B cell (primary cell): ENCODE data around the gene RGS3. TPM values are rescaled to one million over a fixed set of nuclear protein-coding genes. Genes with fewer than 3 reads are reported as not detected.

ENCODE experiments used
- ATAC-seq: fragments of 200-7000 bp; cut with Tn5 transposase; one replicate; pipeline ENCODE4 v1.10.0; 2021; ENCODE audit warnings: low read depth, mild to moderate bottlenecking, moderate number of reproducible peaks, moderate library complexity
- CTCF ChIA-PET: fragments of 350-600 bp; sonication (Branson Sonifier 250); formaldehyde crosslinking; loops from one replicate; lab custom pipeline; 2021; ENCODE audit warnings: antibody characterized with exemption, inconsistent platforms; lab: Charles Lee
- POLR2A ChIA-PET: fragments of 350-600 bp; sonication (Branson Sonifier 250); formaldehyde crosslinking; loops from one replicate; lab custom pipeline; 2021; ENCODE audit warnings: antibody characterized with exemption; lab: Charles Lee
- DNase-seq: peaks from one replicate; pipeline ENCODE4 v3.0.0; 2013
- H2AFZ ChIP-seq: 2 replicates; pipeline ENCODE4 v1.6.1; 2012; ENCODE audit warnings: mild to moderate bottlenecking, low read depth, low read length; ENCODE audit not compliant: insufficient read depth, poor library complexity, severe bottlenecking
- H3K27ac ChIP-seq, 2 donors: 1 replicate in 1 of 2; 2 replicates in 1 of 2; pipeline ENCODE4 v1.5.1; 2012 to 2013; ENCODE audit warnings: low read length in 2 of 2, mild to moderate bottlenecking in 2 of 2, moderate library complexity in 1 of 2
- H3K27me3 ChIP-seq, 4 experiments: fragments of 200-600 bp in 1 of 4; sonication (generic) in 1 of 4; replicated peaks in 1 of 4; 1 replicate in 2 of 4; 2 replicates in 2 of 4; pipeline versions ENCODE4 v1.6.1 to v1.7.0; 2013 to 2016; ENCODE audit warnings: low read length in 3 of 4, mild to moderate bottlenecking in 2 of 4, mixed read lengths in 1 of 4, moderate library complexity in 1 of 4; ENCODE audit not compliant: insufficient read depth in 4 of 4, control insufficient read depth in 3 of 4; ENCODE audit errors: control extremely low read depth in 1 of 4
- H3K36me3 ChIP-seq, 2 experiments: replicated peaks in 1 of 2; 1 replicate in 1 of 2; 2 replicates in 1 of 2; pipeline versions ENCODE4 v1.6.1 to v1.7.1; 2013; ENCODE audit warnings: low read length in 1 of 2; ENCODE audit not compliant: insufficient read depth in 2 of 2, control insufficient read depth in 1 of 2; ENCODE audit errors: control extremely low read depth in 1 of 2, extremely low read depth in 1 of 2
- H3K4me1 ChIP-seq, 2 donors: fragments of 200-600 bp in 1 of 2; sonication (generic) in 1 of 2; 1 replicate in 1 of 2; 2 replicates in 1 of 2; pipeline versions ENCODE4 v1.5.1 to v1.6.1; 2013 to 2017; ENCODE audit warnings: low read length in 2 of 2; ENCODE audit not compliant: control insufficient read depth in 2 of 2, insufficient read depth in 2 of 2
- H3K4me2 ChIP-seq: replicated peaks from 2 replicates; pipeline ENCODE3; 2012; ENCODE audit warnings: mild to moderate bottlenecking, low read depth, low read length; ENCODE audit not compliant: poor library complexity, severe bottlenecking
- H3K4me3 ChIP-seq, 5 experiments: fragments of 200-600 bp in 1 of 5; sonication (generic) in 1 of 5; 1 replicate in 3 of 5; 2 replicates in 2 of 5; pipeline versions ENCODE4 v1.5.1 to v1.7.0; 2011 to 2016; ENCODE audit warnings: low read length in 4 of 5, mild to moderate bottlenecking in 4 of 5, low read depth in 2 of 5, control low read depth in 1 of 5, moderate library complexity in 1 of 5; ENCODE audit not compliant: insufficient read depth in 1 of 5; ENCODE audit errors: control extremely low read depth in 1 of 5, extremely low read depth in 1 of 5
- H3K79me2 ChIP-seq: fragments of 200-600 bp; sonication (generic); one replicate; pipeline ENCODE4 v1.6.0; 2016; ENCODE audit warnings: low read length; ENCODE audit not compliant: control insufficient read depth, insufficient read depth
- H3K9ac ChIP-seq: fragments of 200-600 bp; sonication (generic); 2 replicates; pipeline ENCODE4 v1.6.1; 2017; ENCODE audit warnings: mild to moderate bottlenecking, low read length, moderate library complexity
- H3K9me3 ChIP-seq, 3 donors: one replicate each; pipeline versions ENCODE4 v1.6.1 to v1.7.1; 2013; ENCODE audit warnings: low read length in 2 of 3; ENCODE audit not compliant: control insufficient read depth in 2 of 3, insufficient read depth in 1 of 3; ENCODE audit errors: control extremely low read depth in 1 of 3
- H4K20me1 ChIP-seq: 2 replicates; pipeline ENCODE4 v1.6.0; 2012; ENCODE audit warnings: mild to moderate bottlenecking, low read length; ENCODE audit not compliant: insufficient read depth, control insufficient read depth, poor library complexity, severe bottlenecking
- H3K27ac Mint-ChIP-seq: one replicate; pipeline ENCODE4 v1.8.0; 2021; ENCODE audit warnings: mixed read lengths
- H3K27me3 Mint-ChIP-seq: one replicate; pipeline ENCODE4 v1.8.0; 2021; ENCODE audit warnings: mixed read lengths
- H3K4me1 Mint-ChIP-seq: one replicate; pipeline ENCODE4 v1.8.0; 2021; ENCODE audit warnings: mixed read lengths
- H3K4me3 Mint-ChIP-seq: one replicate; pipeline ENCODE4 v1.8.0; 2021; ENCODE audit warnings: mixed read lengths
- H3K9me3 Mint-ChIP-seq: one replicate; pipeline ENCODE4 v1.8.0; 2022; ENCODE audit warnings: mixed read lengths; ENCODE audit not compliant: insufficient read depth
- EZH2 ChIP-seq: IDR thresholded peaks from 2 replicates; pipeline ENCODE4 v1.6.1; 2012; ENCODE audit warnings: borderline replicate concordance, low read depth, mild to moderate bottlenecking, moderate library complexity, low read length; ENCODE audit not compliant: insufficient read depth, poor library complexity, severe bottlenecking
- WGBS: methylation state at CpG from one replicate; pipeline ENCODE4 v1.1.5; 2013; ENCODE audit warnings: missing lambda C conversion rate; ENCODE audit not compliant: insufficient coverage; 5-methylcytosine and 5-hydroxymethylcytosine counted together
- intact Hi-C: fragments of 100-400 bp; cut with micrococcal nuclease; formaldehyde crosslinking; loops from one replicate; pipeline ENCODE4 v1.10.0; 2022
- polyA plus RNA-seq: library from polyadenylated mRNA; depleted of rRNA; stranded (reverse); fragments of >200 nt; gene quantifications from 2 replicates; pipeline ENCODE4 v1.2.3, GENCODE V29; 2012
- total RNA-seq, 2 donors: library from RNA; stranded (reverse); fragments of 120-200 nt in 1 of 2; gene quantifications; 1 replicate in 1 of 2; 2 replicates in 1 of 2; pipeline versions ENCODE4 v1.2.3 to v1.2.4, GENCODE V29; 2013 to 2022
- TF ChIP-seq, protein P1 (sequence below): fragments of 200-600 bp; IDR thresholded peaks from one replicate; pipeline ENCODE4 v1.8.0; 2022; ENCODE audit warnings: antibody characterized with exemption, mild to moderate bottlenecking

RGS3 gene
- total and polyA plus RNA-seq, 2 donors (not counting 1 experiment from before 2014, with no cell fraction given) = 12.0 to 15.6 TPM

DNA sequence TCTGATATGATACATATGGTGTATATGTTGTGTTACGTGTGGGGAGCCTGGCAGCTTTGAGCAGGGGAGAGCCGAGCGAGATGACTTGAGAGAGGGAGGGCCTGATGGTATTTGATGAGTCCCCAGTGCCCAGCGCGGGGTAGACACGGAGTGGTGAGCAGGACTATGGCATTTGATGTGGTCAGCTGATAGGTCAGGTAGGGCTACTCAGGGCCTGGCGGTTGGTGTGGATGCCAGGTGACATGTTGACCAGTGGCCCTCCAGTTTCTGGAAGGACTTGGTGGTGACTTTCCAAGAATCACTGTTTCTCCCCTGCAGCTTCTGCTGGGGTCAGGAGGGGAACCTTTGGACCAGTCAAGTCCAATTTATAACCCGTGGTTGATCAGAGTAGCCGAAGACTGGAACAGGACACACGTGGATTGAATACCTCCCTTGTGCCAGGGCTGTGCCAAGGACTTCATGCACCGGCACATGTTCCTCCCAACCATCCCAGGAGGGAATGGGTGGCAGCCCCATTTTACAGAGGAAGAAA lies 148.8 kb downstream of the RGS3 start:
- H3K27ac ChIP-seq = no peak overlapping the region
- intact Hi-C loops = no loop called here
- TF ChIP-seq, protein P1, sequence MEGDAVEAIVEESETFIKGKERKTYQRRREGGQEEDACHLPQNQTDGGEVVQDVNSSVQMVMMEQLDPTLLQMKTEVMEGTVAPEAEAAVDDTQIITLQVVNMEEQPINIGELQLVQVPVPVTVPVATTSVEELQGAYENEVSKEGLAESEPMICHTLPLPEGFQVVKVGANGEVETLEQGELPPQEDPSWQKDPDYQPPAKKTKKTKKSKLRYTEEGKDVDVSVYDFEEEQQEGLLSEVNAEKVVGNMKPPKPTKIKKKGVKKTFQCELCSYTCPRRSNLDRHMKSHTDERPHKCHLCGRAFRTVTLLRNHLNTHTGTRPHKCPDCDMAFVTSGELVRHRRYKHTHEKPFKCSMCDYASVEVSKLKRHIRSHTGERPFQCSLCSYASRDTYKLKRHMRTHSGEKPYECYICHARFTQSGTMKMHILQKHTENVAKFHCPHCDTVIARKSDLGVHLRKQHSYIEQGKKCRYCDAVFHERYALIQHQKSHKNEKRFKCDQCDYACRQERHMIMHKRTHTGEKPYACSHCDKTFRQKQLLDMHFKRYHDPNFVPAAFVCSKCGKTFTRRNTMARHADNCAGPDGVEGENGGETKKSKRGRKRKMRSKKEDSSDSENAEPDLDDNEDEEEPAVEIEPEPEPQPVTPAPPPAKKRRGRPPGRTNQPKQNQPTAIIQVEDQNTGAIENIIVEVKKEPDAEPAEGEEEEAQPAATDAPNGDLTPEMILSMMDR = no peak
- no peak for TF ChIP-seq EZH2
- ATAC-seq (no peak), DNase-seq (no peak)
- H3K79me2 ChIP-seq = no peaks in the 10 kb centered on the region
- ChIA-PET CTCF (interaction anchor here (1.2 to 1.7 kb wide), 3 partner anchors 10 to 45 kb away, joined by 3 to 8 read pairs (median 8); no protein-coding TSS in a partner anchor), POLR2A (no interaction called here)
- H3K27me3 Mint-ChIP-seq = no peaks in the 10 kb centered on the region
- peaks cover 23% of the 10 kb centered on the region for H3K4me1 Mint-ChIP-seq
- no peak overlapping the region for H3K4me3 Mint-ChIP-seq
- H3K4me2 ChIP-seq = no peak overlapping the region
- no peaks in the 10 kb centered on the region for H3K9me3 Mint-ChIP-seq
- no peaks in the 10 kb centered on the region for H3K27me3 ChIP-seq
- no peak overlapping the region for H3K9ac ChIP-seq
- H4K20me1 ChIP-seq = no peaks in the 10 kb centered on the region
- peaks cover 23 to 27% of the 10 kb centered on the region in 2 donors for H3K4me1 ChIP-seq
- 84% methylated on average over 10 of the region's 11 CpGs for WGBS
- H3K36me3 ChIP-seq = no peaks in the 10 kb centered on the region
- no peak overlapping the region for H3K27ac Mint-ChIP-seq
- H2AFZ ChIP-seq = no peak overlapping the region
- no peaks in the 10 kb centered on the region for H3K9me3 ChIP-seq
- H3K4me3 ChIP-seq = no peak overlapping the region

DNA sequence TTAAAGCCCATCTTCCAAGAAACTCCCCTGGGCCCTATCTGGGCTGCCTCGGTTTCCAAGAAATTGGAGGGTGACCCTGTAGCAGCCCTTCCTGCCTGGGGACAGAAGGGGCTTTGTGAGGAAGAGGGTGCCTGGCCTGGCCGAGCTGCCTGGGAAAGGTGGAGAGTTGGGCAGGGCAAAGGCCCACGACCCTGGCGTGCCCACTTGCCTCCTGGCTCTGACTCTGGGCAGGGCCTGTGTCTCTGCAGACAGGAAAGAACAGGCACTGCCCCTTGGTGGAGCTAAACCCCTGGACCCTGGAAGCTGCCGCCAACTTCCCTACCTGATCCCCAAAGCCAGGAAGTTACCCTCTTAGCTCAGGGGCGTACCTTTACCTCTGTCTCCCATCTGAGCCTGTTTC lies 149.3 kb downstream of the RGS3 start:
- Histone ChIP-seq H3K9ac (no peak overlapping the region), H2AFZ (no peak overlapping the region), H3K4me1 (peaks cover 28 to 32% of the 10 kb centered on the region in 2 donors), H3K79me2 (no peaks in the 10 kb centered on the region), H3K27ac (no peak overlapping the region), H3K27me3 (no peaks in the 10 kb centered on the region), H4K20me1 (no peaks in the 10 kb centered on the region), H3K36me3 (no peaks in the 10 kb centered on the region), H3K4me3 (no peak overlapping the region), H3K9me3 (no peaks in the 10 kb centered on the region), H3K4me2 (no peak overlapping the region)
- WGBS = 93% methylated on average over 5 of the region's 6 CpGs
- intact Hi-C loops = no loop called here
- ATAC-seq (no peak), DNase-seq (no peak)
- Mint-ChIP-seq H3K9me3 (no peaks in the 10 kb centered on the region), H3K4me1 (peaks cover 29% of the 10 kb centered on the region), H3K27ac (no peak overlapping the region), H3K4me3 (no peak overlapping the region), H3K27me3 (no peaks in the 10 kb centered on the region)
- POLR2A ChIA-PET = interaction anchor here (0.7 kb wide), 1 partner anchor 96 kb away, joined by 3 read pairs; no protein-coding TSS in a partner anchor
- TF ChIP-seq, protein P1 = no peak
- TF ChIP-seq EZH2 = no peak
- CTCF ChIA-PET = no interaction called here
